ENCODE data around the gene OPA1.
A peak's percentile ranks its signal among the peaks of the same experiment; 100 is the strongest.

DNA sequence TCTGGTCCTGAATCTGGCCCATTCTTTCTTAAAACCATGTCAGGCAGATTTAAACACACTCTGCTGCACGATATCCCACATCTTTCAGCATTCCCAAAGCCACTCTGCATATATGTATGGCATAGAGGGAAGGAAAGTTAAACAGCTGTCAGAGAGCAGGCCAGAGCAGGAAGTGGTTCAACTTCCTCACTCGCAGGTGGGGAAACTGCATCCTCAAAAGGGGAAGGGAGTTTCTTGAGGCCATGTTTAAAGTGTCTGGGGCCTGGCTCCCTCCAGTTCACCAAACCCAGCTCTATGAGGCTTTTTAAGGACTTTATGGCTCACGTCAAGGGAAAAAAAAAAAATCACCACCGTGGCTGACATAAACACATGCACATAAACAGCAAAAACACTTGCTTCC is 123.1 kb downstream of the OPA1 start:
- TF ChIP-seq POLR2A (IDR thresholded peaks at IDR 0.05; ENCODE audit: low read depth, low read length) (no peak), POLR2AphosphoS5 (IDR thresholded peaks at IDR 0.05; ENCODE audit: low read depth, low read length) (no peak), TAF1 (IDR thresholded peaks at IDR 0.05; ENCODE audit: low read depth, low read length) (no peak), SPI1 (IDR thresholded peaks at IDR 0.05; ENCODE audit: low read depth, low read length) (peak; percentile 20; the same call in 1 of the 2 replicates), PAX5 (IDR thresholded peaks at IDR 0.05; ENCODE audit: insufficient read depth, low read length, severe bottlenecking) (no peak)

Measured in GM12891 (cell line).